A549 (cell line): ENCODE results near the gene NRGN. TPM values are rescaled to one million over a fixed set of nuclear protein-coding genes. Genes with fewer than 3 reads are reported as not detected.

Source experiments
- ATAC-seq, 2 experiments: fragments of 200-7000 bp in 1 of 2; fragments of >200 bp in 1 of 2; cut with Nextera tagmentation in 1 of 2; cut with Tn5 transposase in 1 of 2; 3 replicates each; pipeline versions ENCODE4 v1.8.0 to v1.9.1; 2018 to 2020; ENCODE audit warnings: mild to moderate bottlenecking in 1 of 2, moderate library complexity in 1 of 2
- CTCF ChIA-PET: fragments of 300-600 bp; sonication (Branson Sonifier 250); formaldehyde crosslinking; extraction: SDS; loops from one replicate; lab custom pipeline; 2021; ENCODE audit warnings: antibody characterized with exemption, inconsistent platforms; lab: Yijun Ruan, JAX
- POLR2A ChIA-PET: fragments of 350-600 bp; formaldehyde crosslinking; extraction: SDS; loops from one replicate; lab custom pipeline; 2021; ENCODE audit warnings: antibody characterized with exemption, inconsistent platforms; lab: Yijun Ruan, JAX
- DNase-seq, 2 experiments: peaks; one replicate each; pipeline versions ENCODE4 v3.0.0 to v3.0.0-alpha.2; 2011 to 2016; ENCODE audit warnings: low read depth in 1 of 2, low spot score in 1 of 2
- FAIRE-seq: peaks from 2 replicates; lab custom pipeline; 2011; peaks lifted over from hg19 to GRCh38; lab: Jason Lieb, UNC
- H3K27ac ChIP-seq, 2 experiments: fragments of >200 bp; sonication (Bioruptor Twin); formaldehyde crosslinking; 3 replicates each; pipeline ENCODE4 v1.5.1; 2016 to 2017
- H3K4me1 ChIP-seq: fragments of >200 bp; sonication (Bioruptor Twin); formaldehyde crosslinking; 3 replicates; pipeline ENCODE4 v1.6.1; 2016
- H3K4me2 ChIP-seq: fragments of >200 bp; sonication (Bioruptor Twin); formaldehyde crosslinking; 3 replicates; pipeline ENCODE4 v1.6.1; 2016
- H3K4me3 ChIP-seq: fragments of >200 bp; sonication (Bioruptor Twin); formaldehyde crosslinking; 3 replicates; pipeline ENCODE4 v1.5.1; 2016
- H3K9me3 ChIP-seq: fragments of >200 bp; sonication (Bioruptor Twin); formaldehyde crosslinking; 3 replicates; pipeline ENCODE4 v1.6.1; 2016
- BHLHE40 ChIP-seq: IDR thresholded peaks from 2 replicates; pipeline ENCODE4 v1.6.1; 2012; ENCODE audit warnings: low read depth, low read length, inconsistent platforms
- CBX8 ChIP-seq: fragments of 200-600 bp; sonication (generic); IDR thresholded peaks from 2 replicates; pipeline ENCODE4 v1.6.1; 2016
- CEBPB ChIP-seq, 2 experiments: fragments of >200 bp in 1 of 2; sonication (Bioruptor Twin) in 1 of 2; formaldehyde crosslinking in 1 of 2; IDR thresholded peaks; 2 replicates each; pipeline ENCODE4 v1.6.1; 2012 to 2016
- CHD2 ChIP-seq: fragments of 150-350 bp; IDR thresholded peaks from 2 replicates; pipeline ENCODE4 v1.6.1; 2014; ENCODE audit warnings: low read length; ENCODE audit not compliant: partially characterized antibody
- CTCF ChIP-seq: fragments of >200 bp; sonication (Bioruptor Twin); formaldehyde crosslinking; IDR thresholded peaks from 3 replicates; pipeline ENCODE4 v1.5.1; 2016
- E2F6 ChIP-seq: IDR thresholded peaks from 2 replicates; pipeline ENCODE4 v1.6.1; 2012; ENCODE audit warnings: low read depth, borderline replicate concordance
- EHF ChIP-seq: fragments of 250-450 bp; sonication (Bioruptor Pico); IDR thresholded peaks from 2 replicates; pipeline ENCODE4 v1.5.0; 2020; ENCODE audit warnings: mild to moderate bottlenecking
- ELK1 ChIP-seq: fragments of 150-350 bp; IDR thresholded peaks from 2 replicates; pipeline ENCODE4 v1.6.1; 2014; ENCODE audit warnings: low read depth, mild to moderate bottlenecking, low read length
- EP300 ChIP-seq, 2 experiments: fragments of >200 bp; sonication (Bioruptor Twin); formaldehyde crosslinking; IDR thresholded peaks; 2 replicates in 1 of 2; 3 replicates in 1 of 2; pipeline ENCODE4 v1.6.1; 2016 to 2017
- ESRRA ChIP-seq: fragments of 150-350 bp; IDR thresholded peaks from 2 replicates; pipeline ENCODE4 v1.6.1; 2014; ENCODE audit warnings: mild to moderate bottlenecking, low read length, borderline replicate concordance
- JUNB ChIP-seq: fragments of >200 bp; sonication (Bioruptor Twin); formaldehyde crosslinking; IDR thresholded peaks from 2 replicates; pipeline ENCODE4 v1.6.1; 2016
- NFE2L2 ChIP-seq: fragments of 150-350 bp; conservative IDR thresholded peaks from 2 replicates; pipeline ENCODE4 v1.6.1; 2014; ENCODE audit warnings: low read length
- REST ChIP-seq: fragments of 200-600 bp; sonication (generic); IDR thresholded peaks from 2 replicates; pipeline ENCODE4 v1.6.1; 2016; ENCODE audit warnings: antibody characterized with exemption, mild to moderate bottlenecking, moderate library complexity
- SREBF2 ChIP-seq: fragments of 450-650 bp; IDR thresholded peaks from 2 replicates; pipeline ENCODE4 v1.6.1; 2014; ENCODE audit warnings: mild to moderate bottlenecking, moderate library complexity
- ZFP36 ChIP-seq: fragments of 450-650 bp; IDR thresholded peaks from 2 replicates; pipeline ENCODE4 v1.6.1; 2014; ENCODE audit warnings: borderline replicate concordance; ENCODE audit not compliant: partially characterized antibody
- WGBS: methylation state at CpG from one replicate; pipeline ENCODE4 v1.1.6; 2017; ENCODE audit errors: missing lambda C conversion rate; 5-methylcytosine and 5-hydroxymethylcytosine counted together
- polyA plus RNA-seq, 4 experiments: library from polyadenylated mRNA; depleted of rRNA in 3 of 4; stranded (reverse); fragments of >200 nt; fragmentation: RNase III in 1 of 4; extraction: RNeasy Plus Mini Kit Qiagen cat#74134 plus additional on column Dnase treatment in 1 of 4; gene quantifications; 2 replicates in 3 of 4; 3 replicates in 1 of 4; pipeline ENCODE4 v1.2.3, GENCODE V29; 2011 to 2017

Gene NRGN
- polyA plus RNA-seq, 2 of the 4 experiments (the other 2 are of a cell fraction): 1.2 to 3.5 TPM

- FAIRE-seq (no peak), DNase-seq (no peak), ATAC-seq (no peak)
- Histone ChIP-seq H3K27ac (no peak overlapping the region), H3K9me3 (no peaks in the 10 kb centered on the region), H3K4me1 (0 out of 3 replicates have a peak, but pooled peaks cover 4% of the 10 kb centered on the region), H3K4me3 (peak overlapping the region; percentile 54), H3K4me2 (peak overlapping the region; percentile 94)
- ChIA-PET CTCF (interaction anchor here (1.1 to 2.8 kb wide), 4 partner anchors 14 to 137 kb away, joined by 3 to 9 read pairs (median 6); partner anchors contain the start of gene VSIG2), POLR2A (no interaction called here)
- 79% methylated on average over 21 of the region's 21 CpGs for whole genome bisulfite sequencing
- no peak for TF ChIP-seq NFE2L2
- no peak for TF ChIP-seq ESRRA
- TF ChIP-seq E2F6: no peak
- no peak for TF ChIP-seq JUNB
- TF ChIP-seq SREBF2: no peak
- no peak for TF ChIP-seq CBX8
- TF ChIP-seq ELK1: no peak
- TF ChIP-seq EP300 (IDR thresholded peaks at IDR 0.05): no peak
- no peak for TF ChIP-seq CTCF
- no peak for TF ChIP-seq CHD2
- TF ChIP-seq BHLHE40: no peak
- TF ChIP-seq ZFP36: no peak
- no peak for TF ChIP-seq REST
Measured at GRCh38 chr11:124738713-124739478, 846 bp upstream of the NRGN start.

GRCh38 chr11:124740277-124740882 lies 638 bp downstream of the NRGN start:
- ChIA-PET CTCF (interaction anchor here (1.0 to 2.4 kb wide), 5 partner anchors 11 to 96 kb away, joined by 3 to 8 read pairs (median 6); partner anchors contain the start of gene VSIG2), POLR2A (no interaction called here)
- 0 out of 3 replicates have a peak, but pooled peaks cover 4% of the 10 kb centered on the region for H3K4me1 ChIP-seq
- WGBS: 19% methylated on average over 13 of the region's 37 CpGs
- TF ChIP-seq CTCF (0 out of 3 replicates have a peak, but pooled peaks have one; percentile 16), CEBPB (IDR thresholded peaks at IDR 0.05) (no peak), EHF (CRISPR knock-in tag) (no peak)
- ATAC-seq (peak; percentile 60 to 68), FAIRE-seq (no peak), DNase-seq (peak; percentile 23 to 46)
- H3K4me2 ChIP-seq: peak overlapping the region; percentile 94
- no peaks in the 10 kb centered on the region for H3K9me3 ChIP-seq
- peak overlapping the region; percentile 54 for H3K4me3 ChIP-seq
- peak overlapping the region in 1 of 2 experiments; percentile 74; a peak in 3 of 6 replicates for H3K27ac ChIP-seq
